GM21381 (cell line): ENCODE measurements around the gene ATXN1.
"Not testable (repeated sequence)": the region's sequence is repeated elsewhere in the genome, so short reads cannot be mapped to it uniquely, and the experiment has no call there.

Source experiments
- ATAC-seq: cut with Tn5 transposase; IDR thresholded peaks from one replicate; pipeline ENCODE4 v1.9.1; 2021; ENCODE audit warnings: mild to moderate bottlenecking, moderate library complexity; ENCODE audit not compliant: unreplicated experiment

Gene ATXN1

DNA sequence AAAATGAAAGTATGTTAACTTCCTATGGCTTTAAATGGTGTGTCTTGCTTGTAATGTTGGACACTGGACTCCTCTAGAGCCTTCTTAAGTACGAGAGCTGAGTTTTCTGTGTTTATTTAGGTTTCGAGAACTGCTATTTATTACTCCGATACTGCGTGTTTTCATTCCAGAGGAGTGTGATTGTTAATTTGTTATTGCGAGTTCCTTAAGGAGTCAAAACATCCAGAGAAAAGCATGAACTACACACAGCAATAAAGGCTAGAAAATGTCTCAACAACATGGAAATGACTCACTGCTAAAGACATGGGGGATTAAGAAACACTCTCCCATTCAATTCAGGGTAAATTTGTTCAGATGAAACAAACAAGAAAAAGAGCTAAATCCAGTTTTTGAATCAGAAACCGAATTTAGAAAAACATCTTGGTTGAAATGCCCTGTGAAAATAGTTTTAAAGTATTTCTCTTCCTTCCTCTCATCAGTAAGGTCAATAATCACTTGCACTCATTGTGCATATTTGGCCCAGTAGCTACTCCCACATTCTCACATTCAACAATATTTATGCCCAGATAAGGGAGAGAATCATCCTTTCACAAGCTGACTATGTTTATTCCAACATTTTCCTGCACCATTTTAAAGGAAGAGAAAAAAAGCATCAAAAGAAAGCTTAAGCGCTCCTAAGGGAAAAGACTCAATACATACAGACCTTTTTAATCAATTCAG lies 36.0 kb downstream of the ATXN1 start:
- ATAC-seq, result no peak

DNA sequence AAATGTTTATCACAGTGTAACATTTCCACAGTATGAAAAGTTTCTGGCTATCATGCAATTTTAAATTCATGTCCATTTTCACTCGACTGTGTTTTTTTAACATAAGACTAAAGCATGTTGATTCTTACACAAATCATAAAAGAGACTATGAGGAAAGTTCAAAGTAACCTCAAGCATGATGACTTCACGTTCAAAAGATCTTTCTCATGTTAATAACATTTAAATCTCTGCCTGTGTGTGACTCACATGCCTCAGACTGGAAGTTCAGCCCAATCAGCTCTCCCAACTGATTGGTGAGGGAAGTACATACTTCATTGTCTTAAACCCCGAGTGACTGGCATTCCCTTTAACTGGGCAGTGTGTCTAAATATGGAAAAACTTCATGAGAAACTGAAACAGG lies 37.4 kb downstream of the ATXN1 start:
- no peak for ATAC-seq

- no peak for ATAC-seq
Observed at GRCh38 chr6:16723402-16723801, 37.9 kb downstream of the ATXN1 start.

DNA sequence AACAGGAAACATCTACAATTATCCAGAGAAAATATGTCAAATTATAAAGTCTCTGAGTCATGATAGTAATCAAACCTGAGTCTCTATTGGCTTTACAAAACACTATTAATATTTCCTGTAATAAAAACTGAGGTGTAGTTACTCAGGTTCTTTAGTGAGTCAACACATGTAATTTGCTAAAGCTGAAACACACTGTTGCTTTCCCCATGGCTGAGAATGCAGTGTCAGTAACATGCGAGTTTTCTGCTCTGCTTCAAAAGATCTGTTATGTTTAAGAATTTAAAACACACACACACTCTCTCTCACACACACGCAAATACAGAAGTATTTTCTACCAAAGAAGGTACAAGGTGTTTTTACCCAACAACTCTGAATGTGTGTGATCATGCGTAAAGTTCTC lies 38.6 kb downstream of the ATXN1 start:
- no peak for ATAC-seq

DNA sequence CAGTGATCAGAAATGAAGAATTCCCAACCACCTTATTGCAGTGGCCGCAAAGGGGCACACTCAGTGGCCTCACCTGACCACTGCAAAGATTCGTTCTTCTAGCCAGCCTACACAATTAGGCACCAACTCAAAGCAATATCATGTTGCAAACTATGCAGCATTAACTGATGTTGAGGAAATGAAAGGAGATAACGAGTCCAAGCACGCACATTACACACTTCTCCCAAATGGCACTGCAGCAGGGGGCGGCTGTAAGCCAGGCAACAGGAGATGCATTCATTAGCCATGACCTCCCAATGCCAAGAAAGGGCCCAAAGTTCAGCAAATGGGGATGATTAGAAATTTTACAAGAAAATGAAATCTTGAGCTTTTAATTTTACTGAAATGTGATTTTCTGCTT lies 39.3 kb downstream of the ATXN1 start:
- no peak for ATAC-seq

- no peak for ATAC-seq
Observed at GRCh38 chr6:16720861-16721260, 40.4 kb downstream of the ATXN1 start.

GRCh38 chr6:16719488-16719887 lies 41.8 kb downstream of the ATXN1 start:
- ATAC-seq, result no peak

DNA sequence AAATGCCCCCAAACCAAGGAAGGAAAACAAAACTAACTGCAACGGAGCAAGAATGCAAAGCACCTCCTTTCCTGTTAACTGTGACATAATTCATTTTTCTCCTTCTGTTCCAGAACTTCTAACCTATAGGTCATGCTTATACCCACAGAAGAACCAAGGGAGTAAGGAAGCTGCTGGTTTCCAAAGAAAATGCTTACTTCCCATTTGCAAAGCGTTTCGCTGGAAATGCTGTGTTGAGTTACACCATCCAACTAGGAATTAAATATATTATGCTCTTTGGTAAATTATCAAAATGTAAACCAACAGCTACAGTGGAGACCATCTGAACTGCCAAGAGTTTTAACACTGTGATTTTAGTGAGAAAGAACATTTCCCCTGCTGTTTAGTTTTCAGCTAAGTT lies 42.9 kb downstream of the ATXN1 start:
- no peak for ATAC-seq

- ATAC-seq, result no peak
Observed at GRCh38 chr6:16717275-16717942, 43.9 kb downstream of the ATXN1 start.

GRCh38 chr6:16716321-16716858 lies 44.9 kb downstream of the ATXN1 start:
- no peak for ATAC-seq

DNA sequence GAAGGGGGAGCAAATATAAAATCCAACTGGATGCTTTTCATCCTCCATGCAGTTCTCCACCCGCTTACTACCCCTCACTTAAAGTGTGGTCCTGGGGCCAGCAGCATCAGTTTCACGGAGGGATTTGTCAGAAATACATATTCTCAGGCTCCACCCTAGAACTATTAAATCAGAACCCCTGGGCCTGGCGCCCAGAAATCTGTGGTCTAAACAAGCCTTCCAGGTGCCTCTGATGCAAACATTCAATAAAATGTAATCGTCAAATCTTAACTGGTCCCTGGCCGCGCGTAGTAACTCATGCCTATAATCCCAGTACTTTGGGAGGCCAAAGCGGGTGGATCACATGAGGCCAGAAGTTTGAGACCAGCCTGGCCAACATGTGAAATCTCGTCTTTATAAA lies 47.7 kb downstream of the ATXN1 start:
- ATAC-seq, result no peak

GRCh38 chr6:16712931-16713484 lies 48.3 kb downstream of the ATXN1 start:
- no peak for ATAC-seq

GRCh38 chr6:16712255-16712930 lies 48.9 kb downstream of the ATXN1 start:
- ATAC-seq, result peak; percentile 77

GRCh38 chr6:16711546-16712254 lies 49.6 kb downstream of the ATXN1 start:
- no peak for ATAC-seq

GRCh38 chr6:16706911-16707783 lies 54.1 kb downstream of the ATXN1 start:
- ATAC-seq, result no peak

GRCh38 chr6:16706491-16706890 lies 54.8 kb downstream of the ATXN1 start:
- not testable (repeated sequence) for ATAC-seq

DNA sequence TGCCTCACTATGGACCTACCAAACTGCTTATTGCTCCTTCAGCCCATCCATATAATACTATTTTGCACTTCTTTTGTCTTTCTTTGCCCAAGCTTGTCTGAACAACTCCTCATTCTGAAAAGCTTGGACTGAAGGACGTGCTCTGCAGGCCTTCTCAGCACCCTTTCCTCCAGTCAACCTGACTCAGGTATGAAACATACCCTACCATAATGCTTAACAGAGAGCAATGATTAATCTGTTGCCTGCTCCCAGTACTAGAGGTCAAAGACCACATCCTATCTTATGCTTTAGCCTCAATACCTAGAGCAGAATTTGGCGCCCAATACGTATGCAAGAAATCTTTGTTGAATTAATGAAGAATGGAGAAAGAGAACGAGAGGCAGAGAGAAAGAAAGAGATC lies 55.2 kb downstream of the ATXN1 start:
- no peak for ATAC-seq

DNA sequence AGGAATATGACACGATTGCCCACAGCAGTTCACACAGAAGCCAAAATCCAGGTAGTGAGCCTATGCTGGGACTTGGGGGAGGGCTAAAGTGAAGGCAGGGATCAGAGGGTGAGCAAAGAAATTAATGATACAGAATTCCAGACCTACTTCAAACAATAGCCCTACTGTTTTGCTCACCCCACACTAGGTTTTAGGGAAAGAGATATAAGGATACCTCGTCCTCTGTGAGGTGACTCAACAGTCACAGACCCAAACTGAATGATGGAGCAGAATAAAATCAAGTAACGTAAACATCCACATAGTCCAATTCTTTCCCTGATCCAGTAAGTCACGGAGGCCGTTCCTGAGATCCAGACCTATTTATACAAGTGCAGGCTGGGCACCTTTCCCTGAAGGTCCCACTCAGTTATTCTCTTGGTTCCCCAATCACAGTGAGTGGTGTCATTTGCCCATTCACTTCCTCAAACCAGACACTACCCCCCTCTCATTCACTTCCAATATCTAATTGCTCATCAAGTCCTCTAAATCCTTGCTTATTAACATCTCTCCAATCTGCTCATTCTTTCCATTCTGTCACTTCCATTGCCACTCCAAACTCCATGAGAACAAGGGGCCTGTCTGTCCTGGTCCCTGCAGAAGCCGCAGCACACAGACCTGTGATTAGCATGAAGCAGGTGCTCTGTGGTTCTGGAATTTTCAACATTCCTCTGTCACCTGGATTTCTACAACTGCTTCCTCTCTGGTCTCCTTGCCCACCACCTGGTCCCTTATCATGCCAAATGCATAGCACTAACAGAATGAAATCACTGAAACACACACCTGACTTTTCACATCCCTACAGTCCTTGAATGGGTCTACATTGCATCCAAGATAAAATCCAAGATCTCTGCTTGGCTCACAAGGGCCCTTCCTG lies 55.9 kb downstream of the ATXN1 start:
- no peak for ATAC-seq
